ENCODE measurements around the gene FGF18. TPM values are rescaled to one million over a fixed set of nuclear protein-coding genes. Genes with fewer than 3 reads are reported as not detected.

FGF18 gene
- total and polyA plus RNA-seq, 10 of the 15 experiments (the other 5 are each of a cell fraction or from before 2014, with no cell fraction given) = 0.03 to 0.10 (median 0.06) TPM; not detected in 5

DNA sequence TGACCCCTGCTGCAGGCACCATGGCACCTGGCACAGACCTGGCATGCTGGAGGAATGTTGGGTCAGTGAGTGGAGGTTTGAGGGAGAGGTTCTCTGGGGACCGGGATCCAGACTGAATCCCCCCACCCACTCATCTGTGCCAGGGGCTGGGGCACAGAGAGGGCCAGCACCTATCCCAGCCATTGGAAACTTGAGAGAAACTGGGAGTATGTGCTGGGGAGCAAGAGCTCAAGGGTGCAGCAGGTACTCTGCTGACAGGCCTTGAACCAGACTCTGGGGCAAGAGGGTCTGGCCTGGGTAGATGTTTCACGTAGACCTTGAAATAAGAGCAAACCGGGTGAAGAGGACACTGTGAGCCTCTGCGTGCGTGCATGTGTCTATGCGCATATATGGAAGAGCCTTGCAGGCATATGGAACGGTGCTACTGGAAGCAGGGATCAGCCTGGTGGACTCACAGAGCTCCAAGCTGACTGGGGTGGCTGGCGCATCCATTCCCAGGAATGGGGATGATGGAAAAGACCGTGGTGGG is 8.8 kb downstream of the FGF18 start (continued):
- no peak for TF ChIP-seq TCF3 (IDR thresholded peaks at IDR 0.05; ENCODE audit: borderline replicate concordance, insufficient read depth, low read depth, low read length)
- TF ChIP-seq, protein P1, sequence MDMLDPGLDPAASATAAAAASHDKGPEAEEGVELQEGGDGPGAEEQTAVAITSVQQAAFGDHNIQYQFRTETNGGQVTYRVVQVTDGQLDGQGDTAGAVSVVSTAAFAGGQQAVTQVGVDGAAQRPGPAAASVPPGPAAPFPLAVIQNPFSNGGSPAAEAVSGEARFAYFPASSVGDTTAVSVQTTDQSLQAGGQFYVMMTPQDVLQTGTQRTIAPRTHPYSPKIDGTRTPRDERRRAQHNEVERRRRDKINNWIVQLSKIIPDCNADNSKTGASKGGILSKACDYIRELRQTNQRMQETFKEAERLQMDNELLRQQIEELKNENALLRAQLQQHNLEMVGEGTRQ (IDR thresholded peaks at IDR 0.05; ENCODE audit: borderline replicate concordance, low read depth, low read length) = no peak
- TF ChIP-seq PAX5 (IDR thresholded peaks at IDR 0.05; ENCODE audit: borderline replicate concordance, low read depth, low read length) = no peak
- TF ChIP-seq POLR2AphosphoS5 (IDR thresholded peaks at IDR 0.05; ENCODE audit: low read length) = no peak

DNA sequence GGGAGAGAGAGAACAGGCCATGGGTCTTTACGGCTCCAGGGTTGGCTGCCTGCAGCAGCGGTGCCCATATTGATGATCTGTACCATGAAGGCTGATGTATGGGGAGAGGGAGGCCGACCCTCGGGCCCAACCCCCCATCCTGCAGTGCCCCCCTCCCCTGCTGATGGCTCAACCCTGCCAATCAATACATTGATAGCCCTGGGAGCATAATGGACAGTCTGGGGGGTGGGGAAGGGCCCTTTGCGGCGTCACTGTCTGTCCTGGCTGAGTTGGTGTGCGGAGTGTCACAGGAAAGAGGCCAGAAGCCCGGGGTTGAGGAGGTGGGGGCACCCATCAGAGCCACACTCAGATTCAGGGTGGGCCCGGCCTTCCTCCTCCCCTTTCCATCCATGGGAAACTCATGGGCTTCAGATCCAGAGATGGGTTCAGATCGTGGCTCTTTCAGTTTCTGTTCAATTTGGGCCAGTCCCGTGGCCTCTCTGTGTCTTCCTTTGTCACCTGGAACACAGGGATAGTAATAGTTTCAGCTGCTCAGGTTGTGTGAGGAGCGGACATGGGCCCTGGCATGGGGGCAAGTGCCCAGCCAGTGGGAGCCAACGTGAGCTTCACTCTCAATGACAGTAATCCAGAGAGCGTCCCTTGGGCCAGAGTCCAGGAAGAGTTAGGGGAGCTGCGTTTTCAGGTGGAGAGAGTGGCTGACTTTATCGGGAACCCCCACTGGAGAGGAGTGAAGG is 9.5 kb downstream of the FGF18 start:
- no peaks in the 10 kb centered on the region for H4K20me1 ChIP-seq (ENCODE audit: control insufficient read depth, insufficient read depth)
- no peak overlapping the region for H3K4me2 ChIP-seq (ENCODE audit: control insufficient read depth, insufficient read depth)
- H3K9ac ChIP-seq (ENCODE audit: control insufficient read depth, insufficient read depth, low read length) = no peak overlapping the region
- no peaks in the 10 kb centered on the region for H3K9me3 ChIP-seq (replicated peaks; ENCODE audit: control insufficient read depth, insufficient read depth, low read length)
- no peak overlapping the region for H2AFZ ChIP-seq (ENCODE audit: control insufficient read depth, low read depth, low read length)
- no peaks in the 10 kb centered on the region for H3K27me3 ChIP-seq (replicated peaks in 1 of 2; ENCODE audit: control insufficient read depth in 2 of 2, insufficient read depth in 2 of 2, low read length in 1 of 2)
- POLR2A ChIA-PET = no interaction called here
- no peak for DNase-seq (ENCODE audit: low read depth, low spot score)
- 33% methylated on average over 16 of the region's 16 CpGs for WGBS (ENCODE audit: insufficient coverage, insufficient replicate concordance, low lambda C conversion rate, missing lambda C conversion rate)
- in situ Hi-C loops (cut with MboI) (no loop called here), intact Hi-C loops (cut with micrococcal nuclease; ENCODE audit: unreplicated experiment) (loop anchor here (10.0 kb wide), 1 partner anchor 176 kb away; no protein-coding TSS in a partner anchor)
- ATAC-seq = no peak
- no peak overlapping the region for H3K27ac ChIP-seq (ENCODE audit: control insufficient read depth, insufficient read depth)
- H3K4me3 ChIP-seq = no peak overlapping the region
- no peaks in the 10 kb centered on the region for H3K79me2 ChIP-seq (ENCODE audit: control insufficient read depth, insufficient read depth, low read length)
- CTCF ChIA-PET = no interaction called here
- RAD21 ChIA-PET (ENCODE audit: unreplicated experiment) = no interaction called here
- no peaks in the 10 kb centered on the region for H3K36me3 ChIP-seq (ENCODE audit: control insufficient read depth in 2 of 2, insufficient read depth in 2 of 2, low read length in 1 of 2)
- no peaks in the 10 kb centered on the region for H3K4me1 ChIP-seq (ENCODE audit: control insufficient read depth, insufficient read depth, low read length)
- SMC1A ChIA-PET (ENCODE audit: uncharacterized antibody, unreplicated experiment) = no interaction called here
- no peak for FAIRE-seq
- BruUV-seq (replicated peaks) = no TSS peak
- TF ChIP-seq SUPT20H (IDR thresholded peaks at IDR 0.05; ENCODE audit: borderline replicate concordance, control insufficient read depth, low read depth, low read length) (no peak), SRF (IDR thresholded peaks at IDR 0.05; ENCODE audit: low read depth in 2 of 2, low read length in 2 of 2) (no peak), EP300 (IDR thresholded peaks at IDR 0.05; ENCODE audit: borderline replicate concordance in 1 of 2, control insufficient read depth in 1 of 2, low read depth in 2 of 2, low read length in 2 of 2) (no peak), NFIC (IDR thresholded peaks at IDR 0.05; ENCODE audit: low read depth, low read length) (no peak), MYB (IDR thresholded peaks at IDR 0.05; ENCODE audit: borderline replicate concordance, low read depth, low read length) (no peak), SP1 (IDR thresholded peaks at IDR 0.05; ENCODE audit: low read depth, low read length) (no peak)
- TF ChIP-seq, protein P2, sequence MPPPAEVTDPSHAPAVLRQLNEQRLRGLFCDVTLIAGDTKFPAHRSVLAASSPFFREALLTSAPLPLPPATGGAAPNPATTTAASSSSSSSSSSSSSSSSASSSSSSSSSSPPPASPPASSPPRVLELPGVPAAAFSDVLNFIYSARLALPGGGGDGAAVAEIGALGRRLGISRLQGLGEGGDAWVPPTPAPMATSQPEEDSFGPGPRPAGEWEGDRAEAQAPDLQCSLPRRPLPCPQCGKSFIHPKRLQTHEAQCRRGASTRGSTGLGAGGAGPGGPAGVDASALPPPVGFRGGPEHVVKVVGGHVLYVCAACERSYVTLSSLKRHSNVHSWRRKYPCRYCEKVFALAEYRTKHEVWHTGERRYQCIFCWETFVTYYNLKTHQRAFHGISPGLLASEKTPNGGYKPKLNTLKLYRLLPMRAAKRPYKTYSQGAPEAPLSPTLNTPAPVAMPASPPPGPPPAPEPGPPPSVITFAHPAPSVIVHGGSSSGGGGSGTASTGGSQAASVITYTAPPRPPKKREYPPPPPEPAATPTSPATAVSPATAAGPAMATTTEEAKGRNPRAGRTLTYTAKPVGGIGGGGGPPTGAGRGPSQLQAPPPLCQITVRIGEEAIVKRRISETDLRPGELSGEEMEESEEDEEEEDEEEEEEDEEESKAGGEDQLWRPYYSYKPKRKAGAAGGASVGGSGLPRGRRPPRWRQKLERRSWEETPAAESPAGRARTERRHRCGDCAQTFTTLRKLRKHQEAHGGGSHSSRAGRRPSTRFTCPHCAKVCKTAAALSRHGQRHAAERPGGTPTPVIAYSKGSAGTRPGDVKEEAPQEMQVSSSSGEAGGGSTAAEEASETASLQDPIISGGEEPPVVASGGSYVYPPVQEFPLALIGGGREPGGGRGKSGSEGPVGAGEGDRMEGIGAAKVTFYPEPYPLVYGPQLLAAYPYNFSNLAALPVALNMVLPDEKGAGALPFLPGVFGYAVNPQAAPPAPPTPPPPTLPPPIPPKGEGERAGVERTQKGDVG (CRISPR knock-in tag; IDR thresholded peaks at IDR 0.05) = no peak
- TF ChIP-seq, protein P3, sequence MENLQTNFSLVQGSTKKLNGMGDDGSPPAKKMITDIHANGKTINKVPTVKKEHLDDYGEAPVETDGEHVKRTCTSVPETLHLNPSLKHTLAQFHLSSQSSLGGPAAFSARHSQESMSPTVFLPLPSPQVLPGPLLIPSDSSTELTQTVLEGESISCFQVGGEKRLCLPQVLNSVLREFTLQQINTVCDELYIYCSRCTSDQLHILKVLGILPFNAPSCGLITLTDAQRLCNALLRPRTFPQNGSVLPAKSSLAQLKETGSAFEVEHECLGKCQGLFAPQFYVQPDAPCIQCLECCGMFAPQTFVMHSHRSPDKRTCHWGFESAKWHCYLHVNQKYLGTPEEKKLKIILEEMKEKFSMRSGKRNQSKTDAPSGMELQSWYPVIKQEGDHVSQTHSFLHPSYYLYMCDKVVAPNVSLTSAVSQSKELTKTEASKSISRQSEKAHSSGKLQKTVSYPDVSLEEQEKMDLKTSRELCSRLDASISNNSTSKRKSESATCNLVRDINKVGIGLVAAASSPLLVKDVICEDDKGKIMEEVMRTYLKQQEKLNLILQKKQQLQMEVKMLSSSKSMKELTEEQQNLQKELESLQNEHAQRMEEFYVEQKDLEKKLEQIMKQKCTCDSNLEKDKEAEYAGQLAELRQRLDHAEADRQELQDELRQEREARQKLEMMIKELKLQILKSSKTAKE (IDR thresholded peaks at IDR 0.05; ENCODE audit: low read depth, poor library complexity, severe bottlenecking) = no peak
